ENCODE results near the gene SLC17A7. TPM values are rescaled to one million over a fixed set of nuclear protein-coding genes. Genes with fewer than 3 reads are reported as not detected.
"Not testable (repeated sequence)": the region's sequence is repeated elsewhere in the genome, so short reads cannot be mapped to it uniquely, and the experiment has no call there.

SLC17A7 gene
- total RNA-seq, 1 donor from 2014 or later = 1.4 TPM

DNA sequence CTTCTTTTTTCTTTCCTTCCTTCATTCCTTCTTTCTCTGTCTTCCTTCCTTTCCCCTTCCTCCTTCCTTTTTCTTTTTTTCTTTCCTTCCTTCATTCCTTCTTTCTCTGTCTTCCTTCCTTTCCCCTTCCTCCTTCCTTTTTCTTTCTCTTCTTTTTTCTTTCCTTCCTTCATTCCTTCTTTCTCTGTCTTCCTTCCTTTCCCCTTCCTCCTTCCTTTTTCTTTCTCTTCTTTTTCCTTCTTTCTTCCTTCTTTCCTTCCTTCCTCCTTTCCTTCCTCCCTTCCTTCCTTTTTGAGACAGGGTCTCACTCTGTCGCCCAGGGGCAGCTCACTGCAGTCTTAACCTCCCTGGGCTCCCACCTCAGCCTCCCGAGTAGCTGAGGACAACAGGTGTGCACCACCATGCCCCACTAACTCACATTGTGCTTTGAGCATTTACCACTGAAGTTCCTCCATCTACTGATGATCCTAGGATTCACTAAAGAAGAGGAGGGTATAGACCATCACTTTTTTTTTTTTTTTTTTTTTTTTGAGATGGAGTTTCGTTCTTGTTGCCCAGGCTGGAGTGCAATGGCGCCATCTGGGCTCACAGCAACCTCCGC lies 2.9 kb upstream of the SLC17A7 start:
- DNase-seq = not testable (repeated sequence)

DNA sequence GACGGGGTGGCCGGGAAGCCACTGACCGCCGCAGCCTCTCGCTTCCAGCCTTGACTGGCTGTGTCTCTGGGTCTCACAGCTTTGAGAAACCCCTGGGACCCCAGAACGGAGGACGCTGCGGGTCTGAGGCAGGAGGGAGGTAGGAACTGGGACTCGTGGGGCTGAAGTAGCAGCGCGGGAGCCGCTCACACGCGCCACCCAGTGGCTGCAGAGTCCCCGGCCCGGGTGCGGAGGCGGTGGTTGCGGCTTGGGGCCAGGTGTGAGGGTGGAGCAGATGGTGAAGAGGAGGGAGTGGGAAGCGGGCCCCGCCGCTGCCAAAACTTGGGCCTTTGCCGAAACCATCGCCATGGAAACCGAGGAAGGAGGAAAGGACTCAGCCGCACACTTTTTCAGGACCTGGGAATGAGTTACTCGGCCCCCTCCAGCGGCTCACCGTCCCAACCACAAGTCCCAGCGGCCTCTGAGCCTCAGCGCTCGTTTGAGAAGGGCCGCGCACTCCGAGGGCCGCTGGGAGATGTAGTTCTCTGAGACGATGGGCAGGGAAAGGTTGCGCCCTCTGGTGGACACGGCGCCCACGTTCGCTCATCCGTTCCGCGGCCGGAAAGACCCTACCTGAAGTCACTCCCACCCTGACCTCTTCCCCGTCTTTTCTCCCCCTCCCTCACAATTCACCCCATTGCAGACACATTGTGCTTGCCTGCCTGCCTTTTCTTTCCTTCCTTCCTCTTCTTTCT lies 2.2 kb upstream of the SLC17A7 start:
- peak; percentile 98 for DNase-seq

DNA sequence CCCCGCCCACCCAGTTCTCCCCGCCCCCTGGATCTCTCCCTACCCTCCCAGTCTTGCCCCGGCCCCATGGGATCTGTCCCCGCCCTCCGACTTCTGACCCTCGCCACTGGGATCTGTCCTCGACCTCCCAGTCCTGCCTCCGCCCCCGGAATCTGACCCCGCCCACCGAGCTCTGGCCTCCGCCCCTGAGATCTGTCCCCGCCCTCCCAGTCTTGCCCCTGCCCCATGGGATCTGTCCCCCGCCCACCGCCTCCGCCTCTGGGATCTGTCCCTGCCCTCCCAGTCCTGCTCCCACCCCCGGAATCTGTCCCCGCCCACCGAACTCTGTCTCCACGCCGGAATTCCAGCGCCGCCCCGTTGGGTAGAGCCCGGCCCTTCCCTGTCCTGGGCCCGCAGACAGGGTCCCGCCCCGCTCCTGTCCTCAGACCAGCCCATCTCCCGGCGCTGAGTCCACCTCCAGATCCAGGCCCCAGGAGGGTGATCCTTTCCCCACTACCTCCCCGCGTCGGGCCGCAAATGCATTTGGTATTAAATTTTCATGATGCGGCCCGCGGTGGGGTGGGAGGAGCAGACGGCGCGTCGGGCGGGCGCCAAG lies 1.5 kb upstream of the SLC17A7 start:
- DNase-seq = peak; percentile 89

DNA sequence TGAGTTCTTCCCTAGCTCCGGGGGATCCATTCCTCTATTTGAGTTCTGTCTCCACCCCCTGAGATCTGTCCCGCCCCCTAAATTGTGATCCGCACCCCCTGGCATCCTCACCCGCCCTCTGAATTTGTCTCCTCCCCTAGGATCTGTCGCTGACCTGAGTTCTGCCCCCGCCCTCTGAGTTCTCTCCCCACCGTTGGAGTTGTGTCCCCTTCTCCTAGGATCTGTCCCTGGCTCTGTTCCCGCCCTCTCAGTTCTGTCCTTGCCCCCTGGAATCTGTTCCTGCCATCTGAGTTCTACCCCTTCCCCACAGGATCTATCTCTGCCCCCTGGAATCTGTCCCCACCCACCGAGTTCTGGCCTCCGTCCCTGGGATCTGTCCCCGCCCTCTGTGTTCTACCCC lies 1.0 kb upstream of the SLC17A7 start:
- DNase-seq = peak; percentile 17

DNA sequence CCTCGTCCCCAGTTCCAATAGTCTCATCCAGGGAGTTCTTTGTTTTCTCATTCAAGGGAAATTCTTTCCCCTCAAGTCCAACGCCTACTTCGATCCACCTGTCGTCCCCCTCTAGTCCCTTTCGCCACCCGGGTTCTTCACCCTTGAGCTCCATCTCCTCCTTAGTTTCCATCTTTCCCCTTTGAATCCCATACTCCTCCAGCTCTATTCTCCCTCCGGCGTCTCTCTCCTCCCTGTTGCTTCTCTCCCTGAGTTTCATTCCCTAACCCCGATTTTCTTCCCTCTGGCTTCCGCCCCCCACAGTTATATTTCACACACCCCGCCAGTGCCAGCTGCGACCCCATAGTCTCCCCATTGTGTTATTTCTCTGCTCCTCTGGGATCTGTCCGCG lies 628 bp upstream of the SLC17A7 start:
- DNase-seq = no peak

DNA sequence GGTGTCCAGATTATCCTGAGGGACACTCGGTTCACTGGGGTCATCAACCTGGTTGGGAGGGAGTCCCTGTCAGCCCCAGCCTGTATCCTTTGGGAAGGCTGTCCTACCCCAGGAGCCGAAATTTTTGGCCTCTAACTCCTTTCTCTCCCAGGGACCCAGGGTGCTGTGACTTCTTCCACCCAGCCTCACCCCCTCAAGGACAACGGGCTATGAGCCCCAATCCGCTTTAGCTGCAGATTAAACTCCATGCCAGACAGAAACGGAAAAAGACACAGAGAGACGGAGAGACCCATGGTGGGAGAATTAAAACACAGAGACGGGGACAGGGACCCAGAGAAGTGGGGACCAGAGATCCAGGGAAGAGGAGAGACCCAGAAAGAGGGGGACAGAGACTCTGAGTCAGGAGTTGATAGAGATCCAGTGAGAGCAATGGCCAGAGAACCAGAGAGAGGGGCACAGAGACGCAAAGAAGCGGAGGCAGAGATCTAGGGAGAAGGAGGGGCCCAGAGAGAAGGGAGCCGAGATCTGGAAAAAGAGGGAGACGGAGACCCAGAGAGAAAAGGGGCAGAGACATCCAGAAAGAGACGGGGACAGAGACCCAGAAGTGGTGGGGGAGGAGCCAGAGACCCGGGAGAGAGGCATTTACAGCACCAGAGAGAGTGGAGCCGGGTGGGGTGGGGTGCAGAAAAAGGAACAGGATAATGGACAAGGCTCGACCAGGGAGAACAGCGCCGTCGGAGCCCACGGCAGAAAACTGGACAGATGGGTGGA lies 703 bp downstream of the SLC17A7 start:
- DNase-seq = no peak

DNA sequence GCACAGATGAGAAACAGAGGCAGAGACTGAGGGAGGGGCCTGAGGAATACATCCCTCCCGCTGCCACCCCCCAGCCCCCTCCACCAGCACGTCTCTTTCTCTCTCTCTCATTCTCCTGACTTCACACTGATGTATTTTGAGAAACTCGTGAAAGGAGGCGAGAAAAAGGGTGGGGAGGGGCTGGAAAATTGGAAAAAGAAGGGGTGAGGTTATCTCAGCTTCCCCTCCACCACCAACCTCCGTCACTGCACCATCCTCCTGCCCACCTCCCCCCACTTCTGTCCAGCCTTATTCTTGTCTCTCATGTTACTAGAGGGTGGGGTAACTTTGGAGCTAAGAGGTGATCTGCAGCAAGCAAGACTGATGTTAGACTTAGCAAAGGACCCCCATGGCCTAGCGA lies 1.5 kb downstream of the SLC17A7 start:
- DNase-seq = no peak

DNA sequence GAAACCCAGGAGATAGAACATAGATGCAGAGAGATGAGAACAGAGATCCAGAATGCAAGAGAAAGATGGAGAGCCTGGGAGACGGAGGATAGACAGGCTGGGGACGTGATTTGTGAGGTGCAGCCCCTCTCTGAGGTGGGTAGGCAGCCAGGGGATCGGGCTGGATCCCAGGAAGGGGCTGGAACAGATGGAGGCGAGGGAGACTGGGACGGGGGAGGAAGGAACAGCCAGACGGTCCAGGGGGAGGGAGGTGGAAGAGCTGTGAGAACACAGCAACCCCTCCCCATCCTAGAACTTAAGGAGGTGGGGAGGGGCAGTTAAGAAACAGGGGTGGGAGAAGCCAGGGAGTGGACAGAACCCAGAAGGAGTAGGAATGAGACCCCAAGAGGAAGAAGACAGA lies 3.1 kb downstream of the SLC17A7 start:
- no peak for DNase-seq

DNA sequence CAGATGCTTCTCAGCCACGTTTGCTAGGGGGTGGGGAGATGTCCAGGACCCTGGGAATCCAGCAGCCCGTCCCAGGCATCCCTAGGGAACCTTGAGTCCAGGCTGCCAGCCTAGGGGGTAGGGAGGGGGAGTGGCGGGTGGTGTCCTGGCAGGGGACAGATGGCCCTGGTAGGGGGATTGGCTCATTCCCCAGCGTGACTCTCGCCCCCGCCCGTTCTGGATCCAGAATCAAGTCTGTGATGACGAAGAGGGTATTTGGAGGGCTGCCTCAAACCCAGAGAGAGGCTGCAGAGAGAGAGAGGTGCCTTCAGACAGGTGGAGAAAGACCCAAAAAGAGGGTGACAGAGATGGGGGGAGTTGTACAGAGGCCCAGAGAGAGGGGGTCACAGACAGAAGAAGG lies 4.1 kb downstream of the SLC17A7 start:
- DNase-seq = no peak

DNA sequence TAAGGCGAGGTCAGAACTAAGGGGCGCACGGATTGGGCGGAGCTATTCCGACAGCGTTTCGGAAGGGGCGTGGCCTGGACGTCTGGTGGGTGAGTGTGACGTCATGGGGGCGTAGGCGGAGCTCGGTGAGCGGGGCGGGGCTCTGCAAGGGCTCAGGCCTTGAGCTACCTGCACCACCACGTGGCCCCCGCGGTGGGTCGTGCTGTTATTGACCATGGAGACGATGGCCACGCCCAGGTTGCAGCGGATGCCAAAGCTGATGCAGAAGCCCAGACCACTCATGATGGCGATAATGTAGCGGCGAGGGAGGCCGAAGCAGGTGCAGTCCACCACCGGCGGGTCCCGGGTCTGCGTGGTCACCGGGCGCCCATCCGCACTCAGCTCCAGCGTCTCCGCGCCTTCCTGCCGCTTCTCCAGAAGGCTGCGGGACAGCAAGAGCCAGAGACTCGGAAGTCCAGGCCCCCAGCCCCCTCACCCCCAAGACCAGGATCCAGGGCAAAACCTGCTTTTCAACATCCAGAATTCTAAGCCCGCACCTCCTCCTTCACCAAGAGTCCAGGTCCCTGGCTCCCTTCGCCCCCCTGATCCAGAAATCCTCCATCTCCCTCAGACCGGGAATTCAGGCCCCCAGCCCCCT lies 4.8 kb downstream of the SLC17A7 start:
- peak; percentile 34 for DNase-seq

DNA sequence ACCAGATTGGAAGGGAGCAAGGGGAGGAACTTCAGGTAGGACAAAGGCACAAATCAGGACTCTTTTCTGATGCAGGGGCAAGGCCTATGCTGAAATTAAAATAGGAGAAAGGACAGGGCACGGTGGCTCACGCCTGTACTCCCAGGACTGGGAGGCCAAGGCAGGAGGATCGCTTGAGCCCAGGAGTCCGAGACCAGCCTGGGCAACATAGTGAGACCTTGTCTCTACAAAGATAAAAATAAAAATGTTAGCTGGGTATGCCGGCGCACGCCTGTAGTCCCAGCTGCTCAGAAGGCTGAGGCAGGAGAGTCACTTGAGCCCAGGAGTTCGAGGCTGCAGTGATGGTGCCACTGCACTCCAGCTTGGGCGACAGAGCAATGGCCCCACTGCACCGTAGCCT lies 5.7 kb downstream of the SLC17A7 start:
- DNase-seq = no peak

DNA sequence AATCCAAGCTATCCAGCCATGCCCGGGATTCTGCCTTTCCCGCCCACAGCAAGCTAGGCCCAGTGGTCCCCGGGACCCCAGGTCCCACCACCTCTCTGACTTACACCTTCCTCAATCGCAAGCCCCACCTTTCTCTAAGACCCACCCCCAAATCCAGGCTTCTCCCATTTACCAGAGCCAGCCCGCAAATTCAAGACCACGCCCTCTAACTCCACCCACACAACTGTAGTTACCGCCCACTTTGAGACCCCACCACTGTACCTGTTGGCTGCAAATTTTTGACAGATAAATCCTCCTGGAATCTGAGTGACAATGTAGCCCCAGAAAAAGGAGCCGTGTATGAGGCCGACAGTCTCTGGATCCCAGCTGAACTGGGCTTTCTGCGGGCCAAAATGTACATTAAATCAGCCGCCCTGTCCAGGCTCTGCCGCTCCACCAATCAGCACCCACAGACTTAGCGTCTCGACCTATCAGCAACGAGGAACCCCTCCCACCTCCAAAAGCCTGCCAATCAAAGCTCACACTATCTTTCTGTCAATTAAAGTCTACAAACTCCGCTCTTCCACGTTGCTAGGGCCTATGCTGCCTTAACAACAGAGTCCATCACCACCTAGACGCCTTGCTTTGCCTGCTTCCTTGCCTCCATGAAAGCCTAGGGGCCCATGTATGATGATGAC lies 6.3 kb downstream of the SLC17A7 start:
- DNase-seq = no peak

DNA sequence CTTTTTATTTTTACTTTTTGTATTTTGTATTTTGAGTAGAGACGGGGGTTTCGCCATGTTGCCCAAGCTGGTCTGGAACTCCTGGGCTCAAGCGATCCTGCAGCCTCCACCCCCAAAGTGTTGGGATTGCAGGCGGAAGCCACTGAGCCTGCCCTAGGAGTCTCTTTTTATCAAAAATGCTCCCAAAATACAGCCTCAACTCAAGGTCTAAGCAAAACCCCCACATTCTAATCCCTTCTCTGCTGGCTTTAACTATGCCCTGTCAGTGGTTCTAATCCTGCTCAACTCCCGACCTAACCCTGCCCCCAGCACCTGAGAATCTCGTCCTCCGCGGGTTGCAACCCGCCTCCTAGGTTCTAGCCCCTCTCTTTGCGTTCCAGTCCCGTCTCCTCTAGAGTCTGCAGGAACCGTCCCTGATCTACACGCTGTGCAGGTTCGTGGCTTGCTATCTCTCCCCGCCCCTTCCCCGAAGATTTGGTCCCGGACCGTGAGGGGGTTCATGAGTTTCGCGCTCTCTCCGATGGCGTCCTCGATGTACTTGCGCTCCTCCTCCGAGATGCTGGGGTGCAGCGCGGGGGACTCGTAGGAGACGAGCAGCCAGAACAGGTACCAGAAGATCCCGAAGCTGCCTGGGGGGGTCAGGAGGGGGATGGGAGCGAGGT lies 8.0 kb downstream of the SLC17A7 start:
- DNase-seq = no peak

DNA sequence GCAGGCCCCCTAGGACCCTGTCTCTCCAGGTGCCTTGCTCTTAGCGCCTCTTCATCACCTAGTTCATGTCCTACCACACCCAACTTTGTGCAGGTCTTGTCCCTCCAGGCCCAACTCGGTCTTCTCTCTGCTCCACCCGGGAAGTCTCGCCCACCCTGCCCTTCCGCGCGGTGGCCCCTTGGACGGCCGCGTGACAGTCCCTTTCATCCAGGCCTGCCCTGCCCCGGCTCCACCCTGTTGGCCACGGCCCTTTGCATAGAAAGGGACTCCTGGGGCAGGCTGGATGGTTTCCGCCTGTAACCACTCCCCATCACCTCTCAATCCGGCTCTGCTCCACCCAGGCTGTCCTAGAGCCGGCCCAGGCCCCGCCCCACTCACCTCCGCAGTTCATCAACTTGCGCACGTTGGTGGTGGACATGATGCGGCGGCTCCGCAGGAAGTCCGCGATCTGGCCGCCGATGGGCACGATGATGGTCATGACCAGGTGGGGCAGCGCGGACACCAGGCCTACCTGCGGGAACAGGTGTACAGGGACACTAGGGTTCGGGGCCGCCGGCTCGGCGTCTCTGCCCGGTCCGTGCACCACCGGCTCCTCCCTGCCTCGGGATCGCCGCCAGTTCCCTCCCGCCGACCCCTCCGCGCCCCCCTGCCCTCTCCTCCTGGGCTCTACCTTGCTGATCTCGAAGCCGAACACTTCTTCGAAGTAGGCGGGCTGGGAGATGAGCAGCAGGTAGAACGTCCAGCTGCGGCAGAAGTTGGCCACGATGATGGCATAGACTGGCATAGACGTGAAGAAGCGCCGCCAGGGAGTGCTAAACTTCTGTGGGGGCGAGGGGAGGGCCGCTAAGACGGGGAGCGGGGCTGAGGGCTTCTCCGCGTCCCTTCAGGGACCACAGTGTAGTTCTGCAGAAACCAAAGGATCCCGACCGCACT lies 8.9 kb downstream of the SLC17A7 start:
- no peak for DNase-seq

DNA sequence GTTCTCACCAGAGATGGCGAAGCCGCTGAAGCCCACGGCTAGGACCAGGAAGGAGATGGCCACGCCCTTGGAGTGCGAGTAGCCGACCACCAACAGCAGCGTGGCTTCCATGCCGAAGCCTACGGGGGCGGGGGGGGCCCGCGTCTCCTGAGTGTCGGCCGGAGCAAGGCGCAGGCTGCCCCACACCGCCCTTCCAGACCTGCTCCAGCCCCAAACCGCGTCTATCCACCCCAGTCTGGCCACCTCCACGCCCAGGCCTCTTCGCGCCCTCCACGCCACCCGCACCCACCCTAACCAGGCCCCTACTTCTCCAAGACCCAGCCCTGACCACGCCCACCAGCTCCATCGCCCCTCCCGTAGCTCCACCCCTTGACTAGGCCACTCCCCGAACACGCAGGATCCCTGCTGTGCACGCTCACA lies 10.0 kb downstream of the SLC17A7 start:
- no peak for DNase-seq

DNA sequence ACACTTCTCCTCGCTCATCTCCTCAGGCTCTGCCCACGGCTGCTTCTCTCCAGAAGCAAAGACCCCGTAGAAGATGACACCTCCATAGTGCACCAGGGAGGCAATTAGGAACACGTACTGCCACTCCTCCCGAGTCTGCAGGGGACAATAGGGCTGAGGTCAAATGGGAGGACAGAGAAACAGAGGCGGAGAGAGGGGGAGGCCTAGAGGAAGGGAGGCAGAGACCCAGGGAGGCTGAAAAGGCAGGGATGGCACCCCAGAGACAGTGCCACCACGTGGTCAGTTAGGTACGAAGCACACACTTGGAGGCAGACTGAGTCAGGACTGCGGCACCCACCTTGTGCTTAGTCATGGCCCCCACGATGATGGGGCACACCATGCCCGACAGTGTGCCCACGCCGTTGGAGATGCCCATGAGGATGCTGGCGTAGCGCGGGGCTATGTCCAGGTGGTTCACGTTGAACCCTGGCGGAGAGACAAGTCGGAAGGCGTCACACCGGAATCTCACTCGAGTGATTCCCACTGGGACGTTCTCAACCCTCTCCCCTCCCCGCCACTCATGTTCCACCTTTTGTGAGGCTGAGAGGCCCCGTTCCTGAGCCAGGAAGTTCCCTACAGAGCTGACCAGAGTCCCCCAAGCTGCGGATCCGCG lies 10.5 kb downstream of the SLC17A7 start:
- DNase-seq = no peak

DNA sequence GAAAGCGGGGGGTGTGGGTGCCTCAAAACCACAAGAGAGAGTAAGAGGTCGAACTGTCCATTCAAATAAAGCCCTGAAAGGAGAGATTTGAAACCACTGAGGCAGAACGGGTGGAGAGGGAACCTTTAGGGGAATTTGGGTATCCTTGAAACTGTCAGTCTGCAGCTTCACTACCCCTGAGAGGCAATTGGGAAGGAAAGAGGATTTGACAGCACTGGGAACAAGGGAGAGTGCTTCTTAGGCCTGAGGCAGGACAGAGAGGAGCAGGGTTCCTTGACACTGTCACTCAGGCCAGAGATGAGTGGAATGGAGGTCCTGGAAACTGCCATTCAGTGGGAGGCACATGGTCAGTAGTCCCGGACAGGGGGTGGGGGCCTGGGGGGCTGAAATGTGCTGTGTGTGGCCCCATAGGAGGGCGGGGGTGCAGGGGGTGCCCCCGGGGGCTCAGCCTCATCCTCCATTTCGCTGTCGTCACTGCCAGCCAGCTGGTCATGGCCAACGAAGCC lies 11.1 kb downstream of the SLC17A7 start:
- DNase-seq = no peak

DNA sequence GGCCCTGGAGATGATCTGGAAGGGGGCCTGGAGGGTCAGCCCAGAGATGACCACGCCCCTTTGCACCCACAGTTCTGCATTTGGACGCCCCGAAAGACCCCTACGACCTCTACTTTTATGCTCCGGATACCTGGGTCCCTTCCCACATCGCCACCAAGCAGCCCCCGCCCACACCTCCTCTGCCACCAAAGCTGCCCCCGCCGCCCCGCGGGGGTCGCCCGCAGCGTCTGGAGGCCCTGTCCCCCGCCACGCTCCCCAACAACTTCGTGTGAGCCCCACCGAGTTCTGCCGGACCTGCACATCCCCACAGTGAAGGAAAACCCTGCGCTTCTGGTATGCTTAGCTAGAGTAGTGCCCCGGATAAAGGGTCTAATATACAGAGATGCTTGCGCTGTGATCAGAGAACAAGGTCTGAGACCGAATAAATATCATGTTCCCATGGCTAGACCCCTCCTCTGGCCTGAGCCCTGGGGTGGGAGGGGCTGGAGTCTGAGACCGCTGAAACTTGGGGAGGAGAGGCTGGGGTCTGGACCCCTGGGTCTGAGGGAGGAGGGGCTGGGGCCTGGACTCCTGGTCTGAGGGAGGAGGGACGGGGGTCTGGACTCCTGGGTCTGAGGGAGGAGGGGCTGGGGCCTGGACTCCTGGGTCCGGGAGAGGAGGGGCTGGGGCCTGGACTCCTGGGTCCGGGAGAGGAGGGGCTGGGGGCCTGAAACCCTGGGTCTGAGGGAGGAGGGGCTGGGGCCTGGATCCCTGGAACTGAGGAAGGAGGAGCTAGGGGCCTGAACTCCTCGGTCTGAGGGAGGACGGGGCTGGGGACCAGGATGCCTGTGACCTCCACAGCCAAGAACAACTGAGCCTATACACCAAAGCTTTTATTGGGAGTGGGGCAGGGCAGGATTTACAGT lies 12.5 kb downstream of the SLC17A7 start:
- DNase-seq = no peak

Data from tongue (tissue), 2 donors.